NCI-H446 treated with DMSO at 0.1 percent for 48 hours (cell line): ENCODE measurements around the gene DLG2.

Experiments used
- DNase-seq: peaks from one replicate; lab custom pipeline; 2025; lab: John Stamatoyannopoulos, UW

DLG2 gene

GRCh38 chr11:85558411-85558810 is 68.7 kb downstream of the DLG2 start:
- no peak for DNase-seq

- DNase-seq: no peak
Measured at GRCh38 chr11:85551881-85552280, 75.3 kb downstream of the DLG2 start.

GRCh38 chr11:85541683-85542082 is 85.5 kb downstream of the DLG2 start:
- DNase-seq: no peak

- no peak for DNase-seq
Measured at GRCh38 chr11:85540635-85541205, 86.4 kb downstream of the DLG2 start.

GRCh38 chr11:85540181-85540580 is 87.0 kb downstream of the DLG2 start:
- DNase-seq: no peak

GRCh38 chr11:85539740-85540139 is 87.4 kb downstream of the DLG2 start:
- no peak for DNase-seq

GRCh38 chr11:85539029-85539689 is 88.0 kb downstream of the DLG2 start:
- no peak for DNase-seq

GRCh38 chr11:85536438-85536837 is 90.7 kb downstream of the DLG2 start:
- DNase-seq: no peak

- DNase-seq: no peak
Measured at GRCh38 chr11:85534806-85535205, 92.3 kb downstream of the DLG2 start.

GRCh38 chr11:85531191-85531897 is 95.8 kb downstream of the DLG2 start:
- DNase-seq: no peak

GRCh38 chr11:85530634-85531033 is 96.5 kb downstream of the DLG2 start:
- no peak for DNase-seq

GRCh38 chr11:85526564-85526963 is 100.6 kb downstream of the DLG2 start:
- DNase-seq: no peak

- DNase-seq: no peak
Measured at GRCh38 chr11:85525686-85526085, 101.5 kb downstream of the DLG2 start.

GRCh38 chr11:85517272-85517671 is 109.9 kb downstream of the DLG2 start:
- DNase-seq: no peak

- DNase-seq: no peak
Measured at GRCh38 chr11:85495918-85496317, 131.2 kb downstream of the DLG2 start.

- DNase-seq: no peak
Measured at GRCh38 chr11:85494396-85494795, 132.7 kb downstream of the DLG2 start.

- no peak for DNase-seq
Measured at GRCh38 chr11:85485902-85486301, 141.2 kb downstream of the DLG2 start.

GRCh38 chr11:85483861-85484260 is 143.3 kb downstream of the DLG2 start:
- no peak for DNase-seq

GRCh38 chr11:85481862-85482261 is 145.3 kb downstream of the DLG2 start:
- no peak for DNase-seq

GRCh38 chr11:85475660-85476517 is 151.3 kb downstream of the DLG2 start:
- no peak for DNase-seq

GRCh38 chr11:85472953-85473352 is 154.2 kb downstream of the DLG2 start:
- no peak for DNase-seq

- DNase-seq: no peak
Measured at GRCh38 chr11:85464283-85464682, 162.9 kb downstream of the DLG2 start.

- no peak for DNase-seq
Measured at GRCh38 chr11:85459304-85459703, 167.8 kb downstream of the DLG2 start.
